SU-DHL-6 (cell line): Measurements from ENCODE around the gene FAM227A.

Source experiments
- H2AFZ ChIP-seq: fragments of 200-600 bp; sonication (generic); 2 replicates; pipeline ENCODE4 v1.6.1; 2014; ENCODE audit warnings: low read depth, mild to moderate bottlenecking, moderate library complexity, mixed read lengths, antibody characterized with exemption, low read length; ENCODE audit not compliant: severe bottlenecking
- H3F3A ChIP-seq: fragments of 200-600 bp; shearing (Covaris generic); 2 replicates; pipeline ENCODE4 v1.6.0; 2016; ENCODE audit warnings: antibody characterized with exemption, mild to moderate bottlenecking; ENCODE audit not compliant: insufficient read depth
- H3K27ac ChIP-seq: fragments of 200-600 bp; sonication (generic); 2 replicates; pipeline ENCODE4 v1.5.1; 2016; ENCODE audit warnings: low read depth, mild to moderate bottlenecking, low read length, moderate library complexity, mixed read lengths
- H3K27me3 ChIP-seq: fragments of 200-600 bp; sonication (generic), shearing (Covaris generic); 2 replicates; pipeline ENCODE4 v1.6.0; 2014; ENCODE audit warnings: mild to moderate bottlenecking, low read length
- H3K36me3 ChIP-seq: fragments of 200-600 bp; sonication (generic); 2 replicates; pipeline ENCODE4 v1.6.1; 2014; ENCODE audit warnings: mild to moderate bottlenecking, low read length, mixed read lengths
- H3K4me2 ChIP-seq: fragments of 300-600, 200-600 bp; shearing (Covaris generic), sonication (generic); 2 replicates; pipeline ENCODE4 v1.6.0; 2014; ENCODE audit warnings: low read length, low read depth, mild to moderate bottlenecking; ENCODE audit not compliant: poor library complexity, severe bottlenecking
- H3K4me3 ChIP-seq: fragments of 200-600 bp; sonication (generic); 2 replicates; pipeline ENCODE4 v1.5.1; 2014; ENCODE audit warnings: antibody characterized with exemption, low read length, mild to moderate bottlenecking, mixed read lengths; ENCODE audit not compliant: insufficient read depth, poor library complexity, severe bottlenecking
- H3K79me2 ChIP-seq: fragments of 200-600 bp; sonication (generic); 2 replicates; pipeline ENCODE4 v1.6.1; 2014; ENCODE audit warnings: mild to moderate bottlenecking, low read length, moderate library complexity; ENCODE audit not compliant: insufficient read depth
- H3K9ac ChIP-seq: fragments of 200-600 bp; sonication (generic); 2 replicates; pipeline ENCODE4 v1.7.0; 2014; ENCODE audit warnings: mild to moderate bottlenecking, low read length
- H3K9me2 ChIP-seq: fragments of 200-600 bp; sonication (generic); replicated peaks from 2 replicates; pipeline ENCODE4 v1.6.1; 2014; ENCODE audit warnings: low read length; ENCODE audit not compliant: insufficient read depth
- H3K9me3 ChIP-seq: fragments of 200-600 bp; sonication (generic); 2 replicates; pipeline ENCODE4 v1.6.1; 2014; ENCODE audit warnings: low read length, mixed read lengths; ENCODE audit not compliant: insufficient read depth
- H4K20me1 ChIP-seq: fragments of 200-600 bp; sonication (generic); 2 replicates; pipeline ENCODE4 v1.6.1; 2014; ENCODE audit warnings: low read depth, mild to moderate bottlenecking, antibody characterized with exemption, low read length, moderate library complexity, mixed read lengths
- EZH2phosphoT487 ChIP-seq: fragments of 200-600 bp; sonication (generic), shearing (Covaris generic); conservative IDR thresholded peaks from 2 replicates; pipeline ENCODE4 v1.6.1; 2018; ENCODE audit warnings: mild to moderate bottlenecking, antibody characterized with exemption, low read length, moderate library complexity, mixed read lengths
- TF ChIP-seq, protein P1 (sequence below): fragments of 200-600 bp; sonication (generic); IDR thresholded peaks from one replicate; pipeline ENCODE4 v1.5.1; 2017; ENCODE audit warnings: antibody characterized with exemption, mild to moderate bottlenecking, low read length, moderate library complexity; ENCODE audit not compliant: insufficient read depth, poor library complexity, severe bottlenecking

Gene FAM227A

GRCh38 chr22:38689651-38690050, 33.5 kb upstream of the FAM227A start:
- H3K4me2 ChIP-seq, result no peak overlapping the region
- H3K27me3 ChIP-seq, result no peaks in the 10 kb centered on the region
- H3K9ac ChIP-seq, result no peak overlapping the region
- 0 out of 2 replicates have a peak, but pooled peaks cover 4% of the 10 kb centered on the region for H3K36me3 ChIP-seq
- no peak overlapping the region for H3K4me3 ChIP-seq
- H4K20me1 ChIP-seq, result no peaks in the 10 kb centered on the region
- no peaks in the 10 kb centered on the region for H3K9me2 ChIP-seq
- peaks cover 8% of the 10 kb centered on the region; the same call in 1 of the 2 replicates for H3K79me2 ChIP-seq
- no peak for TF ChIP-seq EZH2phosphoT487
- TF ChIP-seq, protein P1, sequence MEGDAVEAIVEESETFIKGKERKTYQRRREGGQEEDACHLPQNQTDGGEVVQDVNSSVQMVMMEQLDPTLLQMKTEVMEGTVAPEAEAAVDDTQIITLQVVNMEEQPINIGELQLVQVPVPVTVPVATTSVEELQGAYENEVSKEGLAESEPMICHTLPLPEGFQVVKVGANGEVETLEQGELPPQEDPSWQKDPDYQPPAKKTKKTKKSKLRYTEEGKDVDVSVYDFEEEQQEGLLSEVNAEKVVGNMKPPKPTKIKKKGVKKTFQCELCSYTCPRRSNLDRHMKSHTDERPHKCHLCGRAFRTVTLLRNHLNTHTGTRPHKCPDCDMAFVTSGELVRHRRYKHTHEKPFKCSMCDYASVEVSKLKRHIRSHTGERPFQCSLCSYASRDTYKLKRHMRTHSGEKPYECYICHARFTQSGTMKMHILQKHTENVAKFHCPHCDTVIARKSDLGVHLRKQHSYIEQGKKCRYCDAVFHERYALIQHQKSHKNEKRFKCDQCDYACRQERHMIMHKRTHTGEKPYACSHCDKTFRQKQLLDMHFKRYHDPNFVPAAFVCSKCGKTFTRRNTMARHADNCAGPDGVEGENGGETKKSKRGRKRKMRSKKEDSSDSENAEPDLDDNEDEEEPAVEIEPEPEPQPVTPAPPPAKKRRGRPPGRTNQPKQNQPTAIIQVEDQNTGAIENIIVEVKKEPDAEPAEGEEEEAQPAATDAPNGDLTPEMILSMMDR, result no peak
- H3K27ac ChIP-seq, result no peak overlapping the region
- no peaks in the 10 kb centered on the region for H3K9me3 ChIP-seq
- H2AFZ ChIP-seq, result no peak overlapping the region
- H3F3A ChIP-seq, result no peaks in the 10 kb centered on the region

- H3K79me2 ChIP-seq, result peaks cover 10% of the 10 kb centered on the region
- TF ChIP-seq EZH2phosphoT487, result no peak
- TF ChIP-seq, protein P1, result no peak
- H3K27me3 ChIP-seq, result no peaks in the 10 kb centered on the region
- no peak overlapping the region for H3K4me2 ChIP-seq
- 0 out of 2 replicates have a peak, but pooled peaks cover 7% of the 10 kb centered on the region for H3K36me3 ChIP-seq
- H3K9ac ChIP-seq, result no peak overlapping the region
- H3K27ac ChIP-seq, result no peak overlapping the region
- no peaks in the 10 kb centered on the region for H4K20me1 ChIP-seq
- H3K9me2 ChIP-seq, result no peaks in the 10 kb centered on the region
- no peaks in the 10 kb centered on the region; the same call in 1 of the 2 replicates for H3F3A ChIP-seq
- H3K9me3 ChIP-seq, result no peaks in the 10 kb centered on the region
- no peak overlapping the region for H2AFZ ChIP-seq
- no peak overlapping the region for H3K4me3 ChIP-seq
These were observed 29.6 kb upstream of the FAM227A start for GRCh38 chr22:38685761-38686160.

DNA sequence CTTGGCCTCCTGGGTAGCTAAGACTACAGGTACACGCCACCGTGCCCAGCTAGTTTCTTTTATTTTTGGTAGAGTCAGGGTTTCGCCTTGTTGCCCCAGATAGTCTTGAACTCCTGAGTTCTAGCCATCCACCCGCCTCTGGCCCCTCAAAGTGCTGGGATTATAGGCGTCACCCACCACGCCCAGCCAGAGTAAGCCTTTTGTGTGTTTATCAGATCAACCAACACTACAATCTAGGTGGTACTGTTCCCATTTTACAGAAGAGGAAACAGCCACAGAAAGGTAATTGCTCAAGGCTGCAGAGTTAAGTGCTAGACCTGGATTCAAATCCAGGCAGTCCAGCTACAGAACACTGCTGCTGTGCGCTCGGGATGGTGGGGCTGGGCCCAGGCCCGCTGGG, 28.7 kb upstream of the FAM227A start:
- H3K4me3 ChIP-seq, result no peak overlapping the region
- no peak overlapping the region for H3K4me2 ChIP-seq
- no peaks in the 10 kb centered on the region for H3K9me2 ChIP-seq
- H3K27me3 ChIP-seq, result no peaks in the 10 kb centered on the region
- H3K9ac ChIP-seq, result no peak overlapping the region
- no peaks in the 10 kb centered on the region for H4K20me1 ChIP-seq
- H3K36me3 ChIP-seq, result 0 out of 2 replicates have a peak, but pooled peaks cover 6% of the 10 kb centered on the region
- no peaks in the 10 kb centered on the region for H3K9me3 ChIP-seq
- no peaks in the 10 kb centered on the region; the same call in 1 of the 2 replicates for H3F3A ChIP-seq
- H3K27ac ChIP-seq, result no peak overlapping the region
- TF ChIP-seq EZH2phosphoT487, result no peak
- TF ChIP-seq, protein P1, result no peak
- peaks cover 10% of the 10 kb centered on the region for H3K79me2 ChIP-seq
- no peak overlapping the region for H2AFZ ChIP-seq
